Right lobe of liver (tissue), 4 donors: ENCODE measurements around the gene MT4.

Experiments used
- POLR2A ChIP-seq: fragments of 450-650 bp; IDR thresholded peaks from one replicate; pipeline ENCODE4 v1.6.1; 2017; ENCODE audit warnings: antibody characterized with exemption, mild to moderate bottlenecking
- TF ChIP-seq, protein P1 (sequence below), 4 donors: fragments of 200-600 bp in 3 of 4; fragments of 450-650 bp in 1 of 4; IDR thresholded peaks; one replicate each; pipeline versions ENCODE4 v1.5.1 to v1.8.0; 2016 to 2022; ENCODE audit warnings: antibody characterized with exemption in 4 of 4, mild to moderate bottlenecking in 2 of 4
- donor health status: DM: no; HTN: no; CAD: no.
- donor health status: DM: no; HTN: no; CAD: no.
- donor health status: DM: no; HTN: yes; CAD: no.

DNA sequence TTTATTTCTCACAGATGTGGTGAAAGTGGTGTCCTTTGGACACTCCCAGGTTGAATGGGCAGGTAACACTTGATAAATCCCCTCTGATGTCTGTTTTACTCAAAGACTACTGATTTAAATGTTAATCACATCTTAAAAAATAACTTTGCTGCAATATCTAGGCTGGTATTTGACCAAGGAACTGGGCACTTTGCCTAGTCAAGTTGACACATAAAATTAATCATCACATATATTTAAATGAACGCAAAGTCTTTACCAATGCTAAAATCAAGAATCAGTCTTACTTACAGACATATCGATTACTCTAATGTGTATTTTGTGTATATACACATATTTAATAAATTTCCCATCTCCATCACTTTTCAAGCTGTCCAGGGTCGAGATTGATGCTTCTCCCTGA, 50.5 kb downstream of the MT4 start:
- TF ChIP-seq POLR2A = no peak
- TF ChIP-seq, protein P1, sequence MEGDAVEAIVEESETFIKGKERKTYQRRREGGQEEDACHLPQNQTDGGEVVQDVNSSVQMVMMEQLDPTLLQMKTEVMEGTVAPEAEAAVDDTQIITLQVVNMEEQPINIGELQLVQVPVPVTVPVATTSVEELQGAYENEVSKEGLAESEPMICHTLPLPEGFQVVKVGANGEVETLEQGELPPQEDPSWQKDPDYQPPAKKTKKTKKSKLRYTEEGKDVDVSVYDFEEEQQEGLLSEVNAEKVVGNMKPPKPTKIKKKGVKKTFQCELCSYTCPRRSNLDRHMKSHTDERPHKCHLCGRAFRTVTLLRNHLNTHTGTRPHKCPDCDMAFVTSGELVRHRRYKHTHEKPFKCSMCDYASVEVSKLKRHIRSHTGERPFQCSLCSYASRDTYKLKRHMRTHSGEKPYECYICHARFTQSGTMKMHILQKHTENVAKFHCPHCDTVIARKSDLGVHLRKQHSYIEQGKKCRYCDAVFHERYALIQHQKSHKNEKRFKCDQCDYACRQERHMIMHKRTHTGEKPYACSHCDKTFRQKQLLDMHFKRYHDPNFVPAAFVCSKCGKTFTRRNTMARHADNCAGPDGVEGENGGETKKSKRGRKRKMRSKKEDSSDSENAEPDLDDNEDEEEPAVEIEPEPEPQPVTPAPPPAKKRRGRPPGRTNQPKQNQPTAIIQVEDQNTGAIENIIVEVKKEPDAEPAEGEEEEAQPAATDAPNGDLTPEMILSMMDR (IDR thresholded peaks at IDR 0.05) = no peak
